IMR-90 (cell line): ENCODE measurements around the gene OR52M1. TPM values are rescaled to one million over a fixed set of nuclear protein-coding genes. Genes with fewer than 3 reads are reported as not detected.

Experiments used
- ATAC-seq: fragments of 200-7000 bp; cut with Tn5 transposase; 2 replicates; pipeline ENCODE4 v1.9.1; 2020; ENCODE audit warnings: low read depth, mild to moderate bottlenecking, moderate library complexity
- BruUV-seq: library from RNA; stranded (reverse); fragments of 400-500 nt; replicated peaks from 2 replicates; lab custom pipeline; 2021; lab: Mats Ljungman, UMichigan
- CTCF ChIA-PET: fragments of 300-600 bp; formaldehyde crosslinking; extraction: SDS; loops from one replicate; lab custom pipeline; 2021; ENCODE audit warnings: antibody characterized with exemption; lab: Yijun Ruan, JAX
- POLR2A ChIA-PET: fragments of 300-600 bp; sonication (Branson Sonifier 250); formaldehyde crosslinking; loops from one replicate; lab custom pipeline; 2022; ENCODE audit warnings: antibody characterized with exemption; ENCODE audit not compliant: unreplicated experiment; lab: Charles Lee
- DNase-seq: peaks from one replicate; pipeline ENCODE4 v3.0.0; 2013
- H2AFZ ChIP-seq: replicated peaks from 2 replicates; pipeline ENCODE3; 2013; ENCODE audit warnings: low read length, mild to moderate bottlenecking; ENCODE audit not compliant: poor library complexity
- H2AK5ac ChIP-seq: 2 replicates; pipeline ENCODE4 v1.6.1; 2013; ENCODE audit warnings: low read depth, low read length, inconsistent platforms
- H2AK9ac ChIP-seq: replicated peaks from 2 replicates; pipeline ENCODE3; 2013; ENCODE audit warnings: mild to moderate bottlenecking, low read depth, low read length, moderate library complexity; ENCODE audit not compliant: poor library complexity
- H2BK120ac ChIP-seq: 2 replicates; pipeline ENCODE4 v1.6.1; 2013; ENCODE audit warnings: low read depth, low read length, inconsistent platforms
- H2BK15ac ChIP-seq: 3 replicates; pipeline ENCODE4 v1.6.1; 2013; ENCODE audit warnings: low read depth, low read length, inconsistent platforms
- H2BK20ac ChIP-seq: 2 replicates; pipeline ENCODE4 v1.6.1; 2013; ENCODE audit warnings: low read depth, mild to moderate bottlenecking, inconsistent platforms, low read length, moderate library complexity
- H2BK5ac ChIP-seq: 2 replicates; pipeline ENCODE4 v1.6.1; 2013; ENCODE audit warnings: mild to moderate bottlenecking, low read depth, low read length, inconsistent platforms; ENCODE audit not compliant: poor library complexity, severe bottlenecking
- H3K14ac ChIP-seq: replicated peaks from 2 replicates; pipeline ENCODE4 v1.6.1; 2013; ENCODE audit warnings: low read depth, low read length, inconsistent platforms
- H3K18ac ChIP-seq: 2 replicates; pipeline ENCODE4 v1.6.1; 2013; ENCODE audit warnings: low read depth, low read length, control low read depth
- H3K23ac ChIP-seq: 2 replicates; pipeline ENCODE4 v1.6.1; 2013; ENCODE audit warnings: low read depth, low read length, inconsistent platforms
- H3K27ac ChIP-seq: 2 replicates; pipeline ENCODE4 v1.5.1; 2013; ENCODE audit warnings: mild to moderate bottlenecking, control low read depth, low read length; ENCODE audit not compliant: insufficient read depth
- H3K27me3 ChIP-seq: 2 replicates; pipeline ENCODE4 v1.6.1; 2013; ENCODE audit warnings: low read length; ENCODE audit not compliant: control insufficient read depth, insufficient read depth
- H3K36me3 ChIP-seq: 2 replicates; pipeline ENCODE4 v1.6.1; 2013; ENCODE audit warnings: low read length, mixed read lengths; ENCODE audit not compliant: control insufficient read depth, insufficient read depth
- H3K4ac ChIP-seq: 2 replicates; pipeline ENCODE4 v1.6.1; 2013; ENCODE audit warnings: low read depth, low read length, inconsistent platforms
- H3K4me1 ChIP-seq: 2 replicates; pipeline ENCODE4 v1.6.1; 2013; ENCODE audit warnings: low read length, mixed read lengths; ENCODE audit not compliant: control insufficient read depth, insufficient read depth
- H3K4me2 ChIP-seq: 2 replicates; pipeline ENCODE4 v1.6.1; 2013; ENCODE audit warnings: low read depth, mild to moderate bottlenecking, control low read depth, low read length, moderate library complexity
- H3K4me3 ChIP-seq: 2 replicates; pipeline ENCODE4 v1.5.1; 2013; ENCODE audit warnings: low read depth, mild to moderate bottlenecking, control low read depth, low read length, moderate library complexity; ENCODE audit not compliant: insufficient read depth
- H3K56ac ChIP-seq: 2 replicates; pipeline ENCODE4 v1.6.1; 2013; ENCODE audit warnings: low read length, inconsistent platforms; ENCODE audit not compliant: insufficient read depth; ENCODE audit errors: extremely low read depth
- H3K79me1 ChIP-seq, 2 experiments: 2 replicates each; pipeline ENCODE4 v1.6.1; 2013; ENCODE audit warnings: low read length in 2 of 2, inconsistent platforms in 1 of 2, low read depth in 1 of 2
- H3K9ac ChIP-seq: 2 replicates; pipeline ENCODE4 v1.6.1; 2013; ENCODE audit warnings: low read depth, low read length, control low read depth
- H3K9me1 ChIP-seq: 2 replicates; pipeline ENCODE4 v1.6.1; 2013; ENCODE audit warnings: low read length, inconsistent platforms; ENCODE audit not compliant: insufficient read depth
- H3K9me3 ChIP-seq: 2 replicates; pipeline ENCODE4 v1.6.1; 2013; ENCODE audit warnings: low read length; ENCODE audit not compliant: control insufficient read depth, insufficient read depth
- H4K20me1 ChIP-seq: 2 replicates; pipeline ENCODE4 v1.6.1; 2013; ENCODE audit warnings: low read length, inconsistent platforms; ENCODE audit not compliant: insufficient read depth
- H4K5ac ChIP-seq: 2 replicates; pipeline ENCODE4 v1.6.1; 2013; ENCODE audit warnings: mild to moderate bottlenecking, low read depth, low read length, control low read depth
- H4K8ac ChIP-seq, 2 experiments: 2 replicates each; pipeline ENCODE4 v1.6.1; 2013; ENCODE audit warnings: low read depth in 2 of 2, low read length in 2 of 2, control low read depth in 1 of 2, inconsistent platforms in 1 of 2
- H4K91ac ChIP-seq: 2 replicates; pipeline ENCODE4 v1.6.1; 2013; ENCODE audit warnings: low read depth, low read length, inconsistent platforms; ENCODE audit not compliant: insufficient read depth
- SMC3 ChIP-seq: fragments of 150-350 bp; IDR thresholded peaks from 2 replicates; pipeline ENCODE4 v1.6.1; 2016; ENCODE audit warnings: low read depth, mild to moderate bottlenecking, antibody characterized with exemption, low read length, moderate library complexity
- WGBS, 2 experiments: methylation state at CpG; one replicate each; pipeline versions ENCODE4 v1.1.5 to v1.1.7; 2013; ENCODE audit warnings: missing lambda C conversion rate in 2 of 2; ENCODE audit not compliant: insufficient read length in 1 of 2; ENCODE audit errors: extremely low coverage in 2 of 2; 5-methylcytosine and 5-hydroxymethylcytosine counted together
- dilution Hi-C: fragments of 300-500 bp; cut with HindIII; formaldehyde crosslinking; loops from one replicate; pipeline ENCODE4 v1.14.3; 2018; ENCODE audit warnings: low sequenced_read_pairs; ENCODE audit not compliant: unreplicated experiment
- in situ Hi-C: fragments of 300-500 bp; cut with MboI; formaldehyde crosslinking; loops from 3 replicates; pipeline ENCODE4 v1.14.3; 2019; ENCODE audit warnings: low sequenced_read_pairs, inconsistent platforms, mixed read lengths
- intact Hi-C: fragments of 100-400 bp; cut with micrococcal nuclease; formaldehyde crosslinking; loops from 2 replicates; pipeline ENCODE4 v1.10.0; 2022
- polyA plus RNA-seq, 3 experiments: library from polyadenylated mRNA; depleted of rRNA; stranded (reverse); fragments of >200 nt; gene quantifications; 2 replicates each; pipeline ENCODE4 v1.2.3, GENCODE V29; 2012; ENCODE audit warnings: low replicate concordance in 1 of 3
- total RNA-seq: library from RNA; depleted of rRNA; stranded (reverse); fragments of >200 nt; gene quantifications from 2 replicates; pipeline ENCODE4 v1.2.3, GENCODE V29; 2012

Gene OR52M1
- total and polyA plus RNA-seq, 2 of the 4 experiments (the other 2 are of a cell fraction) = not detected

- Histone ChIP-seq H2BK120ac (no peak overlapping the region), H2BK20ac (no peak overlapping the region), H3K79me1 (no peaks in the 10 kb centered on the region), H3K18ac (no peak overlapping the region), H3K23ac (no peak overlapping the region), H4K91ac (no peak overlapping the region), H3K9ac (no peak overlapping the region), H3K14ac (no peak overlapping the region), H2BK5ac (no peak overlapping the region), H3K27ac (no peak overlapping the region), H3K9me3 (no peaks in the 10 kb centered on the region), H2AK9ac (no peak overlapping the region), H4K8ac (no peak overlapping the region), H2AFZ (no peak overlapping the region), H3K56ac (no peak overlapping the region), H3K4me3 (no peak overlapping the region), H3K4me2 (no peak overlapping the region), H3K4ac (no peak overlapping the region), H3K9me1 (no peaks in the 10 kb centered on the region), H3K4me1 (no peaks in the 10 kb centered on the region), H2BK15ac (no peak overlapping the region), H4K20me1 (no peaks in the 10 kb centered on the region), H3K27me3 (no peaks in the 10 kb centered on the region), H3K36me3 (no peaks in the 10 kb centered on the region), H4K5ac (no peak overlapping the region), H2AK5ac (no peak overlapping the region)
- intact Hi-C loops = no loop called here
- in situ Hi-C loops = no loop called here
- ChIA-PET CTCF (no interaction called here), POLR2A (no interaction called here)
- WGBS, 2 experiments = no CpG with 5 or more reads among the region's 4 CpGs
- ATAC-seq (no peak), DNase-seq (no peak)
- no peak for TF ChIP-seq SMC3
- no TSS peak for BruUV-seq
- dilution Hi-C loops = no loop called here
Measured at GRCh38 chr11:4547416-4547815, 2.4 kb downstream of the OR52M1 start.
